Gastrocnemius medialis (tissue), 4 donors: ENCODE data around the gene NSL1. TPM values are rescaled to one million over a fixed set of nuclear protein-coding genes. Genes with fewer than 3 reads are reported as not detected.

Experiments used
- ATAC-seq, 2 donors: fragments of 150-250 bp; one replicate each; pipeline ENCODE4 v1.9.1; 2016
- DNase-seq, 2 donors: peaks; one replicate each; pipeline ENCODE4 v3.0.0-alpha.2; 2019
- H3K27ac ChIP-seq, 4 donors: fragments of 200-600 bp; sonication (generic); 1 replicate in 1 of 4; 2 replicates in 3 of 4; pipeline ENCODE4 v1.5.1; 2016 to 2018; ENCODE audit warnings: mild to moderate bottlenecking in 2 of 4, moderate library complexity in 1 of 4
- H3K27me3 ChIP-seq, 3 donors: fragments of 200-600 bp; sonication (generic) in 2 of 3; 1 replicate in 1 of 3; 2 replicates in 2 of 3; pipeline versions ENCODE4 v1.5.1 to v1.6.0; 2016 to 2019; ENCODE audit warnings: mild to moderate bottlenecking in 1 of 3, moderate library complexity in 1 of 3
- H3K36me3 ChIP-seq, 2 donors: fragments of 200-600 bp; sonication (generic) in 1 of 2; one replicate each; pipeline ENCODE4 v1.5.1; 2017 to 2018
- H3K4me1 ChIP-seq, 2 donors: fragments of 200-600 bp; sonication (generic) in 1 of 2; one replicate each; pipeline ENCODE4 v1.5.1; 2016 to 2017; ENCODE audit warnings: mild to moderate bottlenecking in 2 of 2
- H3K4me3 ChIP-seq, 4 donors: fragments of 200-600 bp; sonication (generic) in 3 of 4; 1 replicate in 1 of 4; 2 replicates in 3 of 4; pipeline ENCODE4 v1.5.1; 2016 to 2019; ENCODE audit warnings: mild to moderate bottlenecking in 2 of 4
- H3K9me3 ChIP-seq, 3 donors: fragments of 200-600 bp; sonication (generic) in 2 of 3; 1 replicate in 1 of 3; 2 replicates in 2 of 3; pipeline ENCODE4 v1.5.1; 2016 to 2019
- POLR2A ChIP-seq, 2 donors: fragments of 450-650 bp; IDR thresholded peaks; one replicate each; pipeline ENCODE4 v1.6.1; 2017; ENCODE audit warnings: antibody characterized with exemption in 2 of 2, mild to moderate bottlenecking in 2 of 2, moderate library complexity in 2 of 2
- in situ Hi-C, 4 donors: fragments of 200-750 bp; cut with MboI; loops; one replicate each; pipeline versions ENCODE4 v1.15.0 to v1.8.0; 2017; ENCODE audit warnings: low sequenced_read_pairs in 4 of 4
- intact Hi-C: fragments of 100-400 bp; cut with DNase I; formaldehyde crosslinking; loops from one replicate; pipeline ENCODE4 v1.15.1; 2023; ENCODE audit warnings: low total_unique reads
- total RNA-seq, 4 donors: library from RNA; depleted of rRNA; stranded (reverse); fragments of >200 nt; gene quantifications; one replicate each; pipeline versions ENCODE4 v1.1.0 to v1.2.3, GENCODE V29; 2016
- TF ChIP-seq, protein P1 (sequence below), 5 experiments: fragments of 450-650 bp in 3 of 5; fragments of 200-600 bp in 2 of 5; sonication (generic) in 2 of 5; IDR thresholded peaks in 4 of 5; conservative IDR thresholded peaks in 1 of 5; 1 replicate in 4 of 5; 2 replicates in 1 of 5; pipeline ENCODE4 v1.5.1; 2016 to 2019; ENCODE audit warnings: antibody characterized with exemption in 5 of 5, mild to moderate bottlenecking in 3 of 5, moderate library complexity in 3 of 5

The NSL1 gene
- total RNA-seq, 4 donors from 2014 or later, result 21.3 to 42.6 (median 28.2) TPM

- TF ChIP-seq, protein P1, sequence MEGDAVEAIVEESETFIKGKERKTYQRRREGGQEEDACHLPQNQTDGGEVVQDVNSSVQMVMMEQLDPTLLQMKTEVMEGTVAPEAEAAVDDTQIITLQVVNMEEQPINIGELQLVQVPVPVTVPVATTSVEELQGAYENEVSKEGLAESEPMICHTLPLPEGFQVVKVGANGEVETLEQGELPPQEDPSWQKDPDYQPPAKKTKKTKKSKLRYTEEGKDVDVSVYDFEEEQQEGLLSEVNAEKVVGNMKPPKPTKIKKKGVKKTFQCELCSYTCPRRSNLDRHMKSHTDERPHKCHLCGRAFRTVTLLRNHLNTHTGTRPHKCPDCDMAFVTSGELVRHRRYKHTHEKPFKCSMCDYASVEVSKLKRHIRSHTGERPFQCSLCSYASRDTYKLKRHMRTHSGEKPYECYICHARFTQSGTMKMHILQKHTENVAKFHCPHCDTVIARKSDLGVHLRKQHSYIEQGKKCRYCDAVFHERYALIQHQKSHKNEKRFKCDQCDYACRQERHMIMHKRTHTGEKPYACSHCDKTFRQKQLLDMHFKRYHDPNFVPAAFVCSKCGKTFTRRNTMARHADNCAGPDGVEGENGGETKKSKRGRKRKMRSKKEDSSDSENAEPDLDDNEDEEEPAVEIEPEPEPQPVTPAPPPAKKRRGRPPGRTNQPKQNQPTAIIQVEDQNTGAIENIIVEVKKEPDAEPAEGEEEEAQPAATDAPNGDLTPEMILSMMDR (IDR thresholded peaks at IDR 0.05 in 4 of 5, conservative IDR thresholded peaks at IDR 0.05 in 1 of 5), result no peak
- no peak for TF ChIP-seq POLR2A (IDR thresholded peaks at IDR 0.05)
- Histone ChIP-seq H3K27me3 (no peaks in the 10 kb centered on the region), H3K9me3 (no peaks in the 10 kb centered on the region), H3K27ac (no peak overlapping the region), H3K36me3 (no peaks in the 10 kb centered on the region), H3K4me3 (no peak overlapping the region), H3K4me1 (no peaks in the 10 kb centered on the region)
- DNase-seq (no peak), ATAC-seq (no peak)
- in situ Hi-C loops (no loop called here), intact Hi-C loops (no loop called here)
These were observed 28.7 kb downstream of the NSL1 start for GRCh38 chr1:212762839-212763238.

DNA sequence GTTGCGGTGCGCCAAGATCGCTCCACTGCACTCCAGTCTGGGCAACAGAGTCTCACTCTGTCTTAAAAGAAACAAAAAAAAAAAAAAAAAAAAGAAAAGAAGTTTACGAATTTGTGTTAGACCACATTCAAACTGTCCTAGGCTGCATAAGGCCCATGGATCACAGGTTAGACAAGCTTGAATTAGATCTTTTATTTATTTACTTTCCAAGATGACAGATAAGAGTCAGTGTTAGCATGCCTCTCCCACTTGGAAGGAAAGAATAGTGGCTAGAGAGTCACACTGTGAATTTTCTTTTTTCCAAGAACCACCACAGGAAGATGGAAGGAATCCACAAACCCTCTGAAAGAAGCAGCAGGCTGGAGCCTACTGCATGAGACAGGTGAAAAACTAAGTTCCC, 29.3 kb downstream of the NSL1 start:
- H3K4me3 ChIP-seq, result no peak overlapping the region
- in situ Hi-C loops, result no loop called here
- H3K27me3 ChIP-seq, result no peaks in the 10 kb centered on the region
- no peaks in the 10 kb centered on the region for H3K4me1 ChIP-seq
- H3K36me3 ChIP-seq, result no peaks in the 10 kb centered on the region
- ATAC-seq (no peak), DNase-seq (no peak)
- no peaks in the 10 kb centered on the region for H3K9me3 ChIP-seq
- H3K27ac ChIP-seq, result no peak overlapping the region
- intact Hi-C loops, result no loop called here
- TF ChIP-seq, protein P1 (IDR thresholded peaks at IDR 0.05 in 4 of 5, conservative IDR thresholded peaks at IDR 0.05 in 1 of 5), result no peak
- TF ChIP-seq POLR2A (IDR thresholded peaks at IDR 0.05), result no peak

- no peak for TF ChIP-seq POLR2A (IDR thresholded peaks at IDR 0.05)
- TF ChIP-seq, protein P1 (IDR thresholded peaks at IDR 0.05 in 4 of 5, conservative IDR thresholded peaks at IDR 0.05 in 1 of 5), result no peak
- no peaks in the 10 kb centered on the region for H3K27me3 ChIP-seq
- ATAC-seq (no peak), DNase-seq (no peak)
- H3K36me3 ChIP-seq, result no peaks in the 10 kb centered on the region
- intact Hi-C loops, result no loop called here
- H3K9me3 ChIP-seq, result no peaks in the 10 kb centered on the region
- H3K4me3 ChIP-seq, result no peak overlapping the region
- in situ Hi-C loops, result no loop called here
- no peak overlapping the region for H3K27ac ChIP-seq
- H3K4me1 ChIP-seq, result no peaks in the 10 kb centered on the region
These were observed 31.3 kb downstream of the NSL1 start for GRCh38 chr1:212760126-212760823.

- H3K27me3 ChIP-seq, result no peaks in the 10 kb centered on the region
- H3K36me3 ChIP-seq, result no peaks in the 10 kb centered on the region
- intact Hi-C loops, result no loop called here
- in situ Hi-C loops, result no loop called here
- TF ChIP-seq, protein P1 (IDR thresholded peaks at IDR 0.05 in 4 of 5, conservative IDR thresholded peaks at IDR 0.05 in 1 of 5), result no peak
- TF ChIP-seq POLR2A (IDR thresholded peaks at IDR 0.05), result no peak
- H3K9me3 ChIP-seq, result no peaks in the 10 kb centered on the region
- no peak overlapping the region for H3K27ac ChIP-seq
- no peak for DNase-seq
- no peak overlapping the region for H3K4me3 ChIP-seq
- peaks cover 0 to 3% of the 10 kb centered on the region in 2 donors for H3K4me1 ChIP-seq
- ATAC-seq, result no peak
These were observed 31.9 kb downstream of the NSL1 start for GRCh38 chr1:212759683-212760082.

DNA sequence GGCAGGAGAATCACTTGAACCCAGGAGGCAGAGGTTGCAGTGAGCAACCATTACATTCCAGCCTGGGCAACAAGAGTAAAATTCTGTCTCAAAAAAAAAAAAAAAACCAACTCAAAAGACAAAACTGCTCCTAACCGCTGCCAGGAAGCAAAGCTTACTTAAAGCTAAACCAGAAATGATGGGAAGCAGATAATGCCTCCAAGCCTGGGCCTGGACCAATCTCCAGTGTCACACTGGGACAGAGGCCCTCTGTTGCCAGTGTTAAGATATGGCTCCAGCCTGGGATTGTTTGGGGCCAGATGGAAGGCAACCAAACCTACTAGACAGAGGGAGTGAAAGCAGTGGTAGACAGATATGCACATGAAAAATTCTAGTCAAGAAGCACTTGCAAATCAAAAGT, 36.9 kb downstream of the NSL1 start:
- TF ChIP-seq, protein P1 (IDR thresholded peaks at IDR 0.05 in 4 of 5, conservative IDR thresholded peaks at IDR 0.05 in 1 of 5), result no peak
- no peak for TF ChIP-seq POLR2A (IDR thresholded peaks at IDR 0.05)
- in situ Hi-C loops (no loop called here), intact Hi-C loops (no loop called here)
- no peaks in the 10 kb centered on the region for H3K36me3 ChIP-seq
- H3K4me1 ChIP-seq, result peaks cover 0 to 4% of the 10 kb centered on the region in 2 donors
- H3K9me3 ChIP-seq, result no peaks in the 10 kb centered on the region
- H3K4me3 ChIP-seq, result no peak overlapping the region
- no peak overlapping the region for H3K27ac ChIP-seq
- ATAC-seq (no peak), DNase-seq (no peak)
- H3K27me3 ChIP-seq, result no peaks in the 10 kb centered on the region
